ENCODE data around the gene DCP1B. TPM values are rescaled to one million over a fixed set of nuclear protein-coding genes. Genes with fewer than 3 reads are reported as not detected.

Gene DCP1B
- total and polyA plus RNA-seq, 2 donors (not counting 1 experiment from before 2014, with no cell fraction given), result 12.3 to 18.0 TPM

GRCh38 chr12:1965916-1966315 is 38.3 kb downstream of the DCP1B start:
- Mint-ChIP-seq H3K27me3 (no peaks in the 10 kb centered on the region), H3K27ac (no peak overlapping the region), H3K4me1 (no peaks in the 10 kb centered on the region), H3K4me3 (no peak overlapping the region), H3K9me3 (ENCODE audit: insufficient read depth) (no peaks in the 10 kb centered on the region)
- no peaks in the 10 kb centered on the region for H3K9me3 ChIP-seq (ENCODE audit: control extremely low read depth in 1 of 3, control insufficient read depth in 2 of 3, insufficient read depth in 1 of 3, low read length in 2 of 3)
- H3K4me1 ChIP-seq (ENCODE audit: control insufficient read depth in 2 of 2, insufficient read depth in 2 of 2, low read length in 2 of 2), result no peaks in the 10 kb centered on the region
- intact Hi-C loops (cut with micrococcal nuclease), result no loop called here
- no peak overlapping the region for H2AFZ ChIP-seq (ENCODE audit: insufficient read depth, low read depth, low read length, poor library complexity, severe bottlenecking)
- H3K4me2 ChIP-seq (replicated peaks; ENCODE audit: low read depth, low read length, poor library complexity, severe bottlenecking), result no peak overlapping the region
- WGBS (ENCODE audit: insufficient coverage), result 100% methylated on average over 2 of the region's 2 CpGs
- no peak for ATAC-seq (ENCODE audit: low read depth)
- no peaks in the 10 kb centered on the region for H3K27me3 ChIP-seq (replicated peaks in 1 of 4; ENCODE audit: control extremely low read depth in 1 of 4, control insufficient read depth in 3 of 4, insufficient read depth in 4 of 4, low read length in 3 of 4)
- H3K9ac ChIP-seq (ENCODE audit: low read length), result no peak overlapping the region
- H3K36me3 ChIP-seq (replicated peaks in 1 of 2; ENCODE audit: control extremely low read depth in 1 of 2, control insufficient read depth in 1 of 2, extremely low read depth in 1 of 2, insufficient read depth in 2 of 2, low read length in 1 of 2), result peaks cover 0 to 19% of the 10 kb centered on the region in 2 experiments
- H3K79me2 ChIP-seq (ENCODE audit: control insufficient read depth, insufficient read depth, low read length), result no peaks in the 10 kb centered on the region
- H4K20me1 ChIP-seq (ENCODE audit: control insufficient read depth, insufficient read depth, low read length, poor library complexity, severe bottlenecking), result no peaks in the 10 kb centered on the region
- no peak overlapping the region for H3K27ac ChIP-seq (ENCODE audit: low read length in 2 of 2)
- TF ChIP-seq EZH2 (IDR thresholded peaks at IDR 0.05; ENCODE audit: borderline replicate concordance, insufficient read depth, low read depth, low read length, poor library complexity, severe bottlenecking), result no peak
- TF ChIP-seq CTCF (IDR thresholded peaks at IDR 0.05), result no peak
- no peak overlapping the region for H3K4me3 ChIP-seq (ENCODE audit: control extremely low read depth in 1 of 5, extremely low read depth in 1 of 5, insufficient read depth in 1 of 5, low read depth in 2 of 5, low read length in 4 of 5)
- DNase-seq, result no peak
- ChIA-PET CTCF (no interaction called here), POLR2A (no interaction called here)

GRCh38 chr12:1962051-1963020 is 41.9 kb downstream of the DCP1B start:
- no peaks in the 10 kb centered on the region for H3K9me3 Mint-ChIP-seq (ENCODE audit: insufficient read depth)
- POLR2A ChIA-PET, result no interaction called here

More at GRCh38 chr12:1962051-1963020, 41.9 kb downstream of the DCP1B start:
- Histone ChIP-seq H3K27ac (ENCODE audit: low read length in 2 of 2) (no peak overlapping the region), H3K79me2 (ENCODE audit: control insufficient read depth, insufficient read depth, low read length) (no peaks in the 10 kb centered on the region), H3K36me3 (replicated peaks in 1 of 2; ENCODE audit: control extremely low read depth in 1 of 2, control insufficient read depth in 1 of 2, extremely low read depth in 1 of 2, insufficient read depth in 2 of 2, low read length in 1 of 2) (peaks cover 0 to 19% of the 10 kb centered on the region in 2 experiments), H3K4me2 (replicated peaks; ENCODE audit: low read depth, low read length, poor library complexity, severe bottlenecking) (no peak overlapping the region), H3K4me1 (ENCODE audit: control insufficient read depth in 2 of 2, insufficient read depth in 2 of 2, low read length in 2 of 2) (no peaks in the 10 kb centered on the region), H3K9ac (ENCODE audit: low read length) (no peak overlapping the region), H3K27me3 (replicated peaks in 1 of 4; ENCODE audit: control extremely low read depth in 1 of 4, control insufficient read depth in 3 of 4, insufficient read depth in 4 of 4, low read length in 3 of 4) (no peaks in the 10 kb centered on the region), H4K20me1 (ENCODE audit: control insufficient read depth, insufficient read depth, low read length, poor library complexity, severe bottlenecking) (no peaks in the 10 kb centered on the region), H3K4me3 (ENCODE audit: control extremely low read depth in 1 of 5, extremely low read depth in 1 of 5, insufficient read depth in 1 of 5, low read depth in 2 of 5, low read length in 4 of 5) (no peak overlapping the region), H3K9me3 (ENCODE audit: control extremely low read depth in 1 of 3, control insufficient read depth in 2 of 3, insufficient read depth in 1 of 3, low read length in 2 of 3) (no peaks in the 10 kb centered on the region), H2AFZ (ENCODE audit: insufficient read depth, low read depth, low read length, poor library complexity, severe bottlenecking) (no peak overlapping the region)
- ATAC-seq (ENCODE audit: low read depth) (no peak), DNase-seq (no peak)
- Mint-ChIP-seq H3K4me1 (no peaks in the 10 kb centered on the region), H3K27ac (no peak overlapping the region), H3K27me3 (no peaks in the 10 kb centered on the region), H3K4me3 (no peak overlapping the region)
- TF ChIP-seq EZH2 (IDR thresholded peaks at IDR 0.05; ENCODE audit: borderline replicate concordance, insufficient read depth, low read depth, low read length, poor library complexity, severe bottlenecking) (no peak), CTCF (IDR thresholded peaks at IDR 0.05) (no peak)
- CTCF ChIA-PET, result no interaction called here
- WGBS (ENCODE audit: insufficient coverage), result 97% methylated on average over 3 of the region's 5 CpGs
- intact Hi-C loops (cut with micrococcal nuclease), result no loop called here
